SK-N-SH treated with all-trans-retinoic acid at 6 μM for 48 hours (cell line): ENCODE results near the gene HS6ST3.

Experiments
- ARNTL ChIP-seq: fragments of 450-650 bp; formaldehyde crosslinking; IDR thresholded peaks from 2 replicates; pipeline ENCODE4 v1.5.0; 2020; ENCODE audit warnings: low read depth, mild to moderate bottlenecking, moderate library complexity, borderline replicate concordance
- OSR1 ChIP-seq: fragments of 250-450 bp; sonication (Bioruptor Pico); IDR thresholded peaks from 2 replicates; pipeline ENCODE4 v1.8.0; 2022; ENCODE audit warnings: moderate library complexity, mild to moderate bottlenecking, inconsistent platforms
- ZC3H10 ChIP-seq: fragments of 250-450 bp; sonication (Bioruptor Pico); IDR thresholded peaks from 2 replicates; pipeline ENCODE4 v1.5.1; 2021; ENCODE audit warnings: mild to moderate bottlenecking, moderate library complexity
- ZFP30 ChIP-seq: fragments of 450-650 bp; formaldehyde crosslinking; IDR thresholded peaks from 2 replicates; pipeline ENCODE4 v1.5.0; 2022; ENCODE audit warnings: mild to moderate bottlenecking, moderate library complexity
- ZNF565 ChIP-seq: fragments of 450-650 bp; formaldehyde crosslinking; conservative IDR thresholded peaks from 2 replicates; pipeline ENCODE4 v1.5.0; 2020; ENCODE audit warnings: low read depth, mild to moderate bottlenecking, moderate library complexity
- TF ChIP-seq, protein P1 (sequence below): fragments of 250-450 bp; sonication (Bioruptor Pico); IDR thresholded peaks from 2 replicates; pipeline ENCODE4 v1.8.0; 2020; ENCODE audit warnings: mild to moderate bottlenecking, moderate library complexity, borderline replicate concordance

DNA sequence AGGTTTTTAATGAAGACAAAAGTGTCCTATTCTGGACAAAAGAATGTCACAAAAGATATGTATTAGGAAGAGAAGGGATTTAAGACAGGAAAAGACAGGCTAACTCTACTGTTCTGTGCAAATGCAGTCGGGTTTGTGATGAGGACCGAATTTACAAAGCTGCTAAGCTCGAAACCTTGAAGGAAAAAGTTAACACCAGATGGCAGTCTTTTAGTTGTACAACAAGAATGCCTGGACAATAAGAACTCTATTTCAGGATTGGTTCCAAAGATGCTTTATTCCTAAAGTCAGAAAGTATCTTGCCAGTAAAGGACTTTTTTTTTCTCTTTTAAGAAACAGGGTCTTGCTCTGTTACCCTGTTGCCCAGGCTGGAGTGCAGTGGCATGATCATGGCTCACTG is 51.1 kb downstream of the HS6ST3 start:
- TF ChIP-seq ZNF565 (no peak), ZFP30 (no peak), ARNTL (CRISPR knock-in tag) (no peak), OSR1 (CRISPR knock-in tag) (no peak), ZC3H10 (CRISPR knock-in tag) (no peak)
- TF ChIP-seq, protein P1, sequence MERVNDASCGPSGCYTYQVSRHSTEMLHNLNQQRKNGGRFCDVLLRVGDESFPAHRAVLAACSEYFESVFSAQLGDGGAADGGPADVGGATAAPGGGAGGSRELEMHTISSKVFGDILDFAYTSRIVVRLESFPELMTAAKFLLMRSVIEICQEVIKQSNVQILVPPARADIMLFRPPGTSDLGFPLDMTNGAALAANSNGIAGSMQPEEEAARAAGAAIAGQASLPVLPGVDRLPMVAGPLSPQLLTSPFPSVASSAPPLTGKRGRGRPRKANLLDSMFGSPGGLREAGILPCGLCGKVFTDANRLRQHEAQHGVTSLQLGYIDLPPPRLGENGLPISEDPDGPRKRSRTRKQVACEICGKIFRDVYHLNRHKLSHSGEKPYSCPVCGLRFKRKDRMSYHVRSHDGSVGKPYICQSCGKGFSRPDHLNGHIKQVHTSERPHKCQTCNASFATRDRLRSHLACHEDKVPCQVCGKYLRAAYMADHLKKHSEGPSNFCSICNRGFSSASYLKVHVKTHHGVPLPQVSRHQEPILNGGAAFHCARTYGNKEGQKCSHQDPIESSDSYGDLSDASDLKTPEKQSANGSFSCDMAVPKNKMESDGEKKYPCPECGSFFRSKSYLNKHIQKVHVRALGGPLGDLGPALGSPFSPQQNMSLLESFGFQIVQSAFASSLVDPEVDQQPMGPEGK (CRISPR knock-in tag), result no peak
